Kidney (tissue), 14 donors: ENCODE data around the gene NUDT5. TPM values are rescaled to one million over a fixed set of nuclear protein-coding genes. Genes with fewer than 3 reads are reported as not detected.
"Not testable (repeated sequence)": the region's sequence is repeated elsewhere in the genome, so short reads cannot be mapped to it uniquely, and the experiment has no call there.

Experiments
- DNase-seq, 5 donors: peaks; one replicate each; pipeline ENCODE4 v3.0.0-alpha.2; 2013 to 2020
- FAIRE-seq: peaks from 2 replicates; lab custom pipeline; 2012; peaks lifted over from hg19 to GRCh38; lab: Jason Lieb, UNC
- H3K27ac ChIP-seq, 2 donors: one replicate each; pipeline ENCODE4 v1.7.0; 2013; ENCODE audit warnings: low read depth in 2 of 2, low read length in 2 of 2, inconsistent platforms in 1 of 2
- H3K27me3 ChIP-seq: one replicate; pipeline ENCODE4 v1.7.1; 2013; ENCODE audit warnings: low read length, inconsistent platforms; ENCODE audit not compliant: control insufficient read depth, insufficient read depth
- H3K36me3 ChIP-seq, 3 donors: one replicate each; pipeline versions ENCODE4 v1.7.0 to v1.7.1; 2013; ENCODE audit warnings: low read length in 3 of 3, control low read depth in 1 of 3, inconsistent platforms in 1 of 3; ENCODE audit not compliant: insufficient read depth in 3 of 3, control insufficient read depth in 2 of 3
- H3K4me1 ChIP-seq, 3 donors: one replicate each; pipeline versions ENCODE4 v1.7.0 to v1.7.1; 2013; ENCODE audit warnings: low read length in 3 of 3, inconsistent platforms in 1 of 3, low read depth in 1 of 3; ENCODE audit not compliant: control insufficient read depth in 2 of 3, insufficient read depth in 2 of 3
- H3K4me3 ChIP-seq, 3 donors: one replicate each; pipeline versions ENCODE4 v1.7.0 to v1.8.1; 2013; ENCODE audit warnings: low read length in 3 of 3, control low read depth in 1 of 3, inconsistent platforms in 1 of 3
- H3K9ac ChIP-seq, 3 donors: one replicate each; pipeline versions ENCODE4 v1.7.0 to v1.7.1; 2013; ENCODE audit warnings: low read length in 3 of 3, control low read depth in 1 of 3, inconsistent platforms in 1 of 3
- H3K9me3 ChIP-seq, 3 donors: one replicate each; pipeline versions ENCODE4 v1.7.0 to v1.7.1; 2013; ENCODE audit warnings: low read length in 3 of 3, control low read depth in 1 of 3, inconsistent platforms in 1 of 3; ENCODE audit not compliant: control insufficient read depth in 2 of 3, insufficient read depth in 1 of 3
- intact Hi-C: fragments of 100-400 bp; cut with DNase I; formaldehyde crosslinking; loops from one replicate; pipeline ENCODE4 v1.11.1; 2022
- polyA plus RNA-seq: library from polyadenylated mRNA; stranded (reverse); fragments of 350-450 nt; fragmentation: Illumina TruSeq; extraction: RNeasy Lipid Tissue Mini Kit (QIAGEN cat#74804); gene quantifications from one replicate; pipeline ENCODE4 v1.2.3, GENCODE V29; 2014; ENCODE audit warnings: low read depth, low replicate concordance; ENCODE audit not compliant: insufficient read depth
- total RNA-seq: library from RNA; stranded (reverse); fragmentation: NEBNext Ultra II Directional; extraction: Animal tissue kit (Norgen Biotek cat#: 25700); gene quantifications from one replicate; pipeline ENCODE4 v1.2.1, GENCODE V29; 2021
- TF ChIP-seq, protein P1 (sequence below): IDR thresholded peaks from 3 replicates; pipeline ENCODE4 v1.5.1; 2012; ENCODE audit warnings: mild to moderate bottlenecking, moderate library complexity, borderline replicate concordance; ENCODE audit not compliant: insufficient read depth; ENCODE audit errors: extremely low read depth
- donor health status: control.
- donor health status: control.
- donor health status: control.
- donor health status: control.
- donor health status: control.
- donor health status: DM: yes; HTN: yes; CAD: no.
- donor health status: Normal renal cell carcinoma (clear cell type).

The NUDT5 gene
- total and polyA plus RNA-seq, 2 donors from 2014 or later = 48.3 to 78.2 TPM

GRCh38 chr10:12177642-12178041 lies 18.0 kb downstream of the NUDT5 start:
- DNase-seq (no peak), FAIRE-seq (no peak)
- no peak overlapping the region for H3K27ac ChIP-seq
- TF ChIP-seq, protein P1, sequence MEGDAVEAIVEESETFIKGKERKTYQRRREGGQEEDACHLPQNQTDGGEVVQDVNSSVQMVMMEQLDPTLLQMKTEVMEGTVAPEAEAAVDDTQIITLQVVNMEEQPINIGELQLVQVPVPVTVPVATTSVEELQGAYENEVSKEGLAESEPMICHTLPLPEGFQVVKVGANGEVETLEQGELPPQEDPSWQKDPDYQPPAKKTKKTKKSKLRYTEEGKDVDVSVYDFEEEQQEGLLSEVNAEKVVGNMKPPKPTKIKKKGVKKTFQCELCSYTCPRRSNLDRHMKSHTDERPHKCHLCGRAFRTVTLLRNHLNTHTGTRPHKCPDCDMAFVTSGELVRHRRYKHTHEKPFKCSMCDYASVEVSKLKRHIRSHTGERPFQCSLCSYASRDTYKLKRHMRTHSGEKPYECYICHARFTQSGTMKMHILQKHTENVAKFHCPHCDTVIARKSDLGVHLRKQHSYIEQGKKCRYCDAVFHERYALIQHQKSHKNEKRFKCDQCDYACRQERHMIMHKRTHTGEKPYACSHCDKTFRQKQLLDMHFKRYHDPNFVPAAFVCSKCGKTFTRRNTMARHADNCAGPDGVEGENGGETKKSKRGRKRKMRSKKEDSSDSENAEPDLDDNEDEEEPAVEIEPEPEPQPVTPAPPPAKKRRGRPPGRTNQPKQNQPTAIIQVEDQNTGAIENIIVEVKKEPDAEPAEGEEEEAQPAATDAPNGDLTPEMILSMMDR = no peak
- H3K9me3 ChIP-seq = no peaks in the 10 kb centered on the region
- intact Hi-C loops = no loop called here
- H3K4me3 ChIP-seq = no peak overlapping the region
- no peaks in the 10 kb centered on the region for H3K4me1 ChIP-seq
- H3K27me3 ChIP-seq = no peaks in the 10 kb centered on the region
- H3K9ac ChIP-seq = no peak overlapping the region
- peaks cover 2 to 25% (median 20%) of the 10 kb centered on the region in 3 donors for H3K36me3 ChIP-seq

GRCh38 chr10:12171512-12171911 lies 24.2 kb downstream of the NUDT5 start:
- H3K9me3 ChIP-seq, H3K4me1 ChIP-seq, FAIRE-seq, intact Hi-C loops, H3K27me3 ChIP-seq, H3K4me3 ChIP-seq, H3K27ac ChIP-seq, DNase-seq: not testable (repeated sequence)
- H3K36me3 ChIP-seq = peaks cover 6 to 37% (median 32%) of the 10 kb centered on the region in 3 donors
- H3K9ac ChIP-seq = peak overlapping the region in 1 of 3 donors; percentile 19

DNA sequence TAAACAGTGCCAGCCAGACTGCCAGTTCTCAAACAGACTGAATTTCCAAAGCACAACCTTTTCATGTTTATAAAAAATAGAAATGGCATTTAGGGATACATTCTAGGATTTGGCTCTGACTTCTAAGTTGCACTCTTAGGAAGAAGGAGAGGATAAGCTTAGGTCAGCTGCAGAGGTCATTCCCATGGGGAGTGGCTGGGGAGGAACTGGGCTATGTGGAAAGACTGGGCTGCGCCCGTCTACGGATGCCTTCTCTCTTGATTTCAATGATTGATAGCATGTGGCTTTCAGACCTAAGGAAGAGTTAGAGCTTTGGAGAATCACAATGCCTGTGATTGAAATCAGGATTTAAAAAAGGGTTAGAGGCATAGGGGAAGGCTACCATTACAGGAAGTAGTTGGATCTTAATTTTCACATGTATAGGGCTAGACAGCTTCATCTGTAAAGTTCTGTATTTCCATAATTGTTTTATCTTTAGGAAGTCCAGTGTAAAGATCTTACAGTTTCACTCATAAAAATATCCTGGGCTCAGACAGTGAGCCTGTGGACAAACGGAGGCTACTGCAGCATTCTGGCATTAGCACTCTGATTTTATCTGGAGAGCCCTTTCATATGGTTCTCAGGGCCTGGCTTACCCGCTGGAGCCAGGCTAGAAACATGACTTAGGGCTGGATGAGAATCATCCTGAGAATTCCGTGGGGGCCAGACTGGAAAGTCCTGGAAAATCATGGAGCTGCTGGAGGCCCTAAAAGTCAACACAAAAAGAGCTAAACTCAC lies 29.5 kb downstream of the NUDT5 start:
- no peak for FAIRE-seq
- DNase-seq = no peak
- Histone ChIP-seq H3K9ac (no peak overlapping the region), H3K27me3 (no peaks in the 10 kb centered on the region), H3K36me3 (peaks cover 5 to 25% (median 22%) of the 10 kb centered on the region in 3 donors), H3K4me3 (no peak overlapping the region), H3K4me1 (no peaks in the 10 kb centered on the region), H3K9me3 (no peaks in the 10 kb centered on the region), H3K27ac (no peak overlapping the region)
- intact Hi-C loops = no loop called here
- TF ChIP-seq, protein P1 = no peak

- TF ChIP-seq, protein P1 = no peak
- peaks cover 8 to 26% (median 11%) of the 10 kb centered on the region in 3 donors for H3K36me3 ChIP-seq
- FAIRE-seq = no peak
Measured at GRCh38 chr10:12165036-12165435, 30.7 kb downstream of the NUDT5 start.

More at GRCh38 chr10:12165036-12165435, 30.7 kb downstream of the NUDT5 start:
- H3K27ac ChIP-seq = no peak overlapping the region
- intact Hi-C loops = no loop called here
- no peaks in the 10 kb centered on the region for H3K9me3 ChIP-seq
- no peak overlapping the region for H3K4me3 ChIP-seq
- no peak overlapping the region for H3K9ac ChIP-seq
- no peaks in the 10 kb centered on the region for H3K4me1 ChIP-seq
- no peak for DNase-seq
- no peaks in the 10 kb centered on the region for H3K27me3 ChIP-seq
